HFFc6 (cell line): Measurements from ENCODE around the gene PDE6H. TPM values are rescaled to one million over a fixed set of nuclear protein-coding genes. Genes with fewer than 3 reads are reported as not detected.

Source experiments
- DNase-seq: peaks from one replicate; pipeline ENCODE4 v3.0.0-alpha.2; 2018
- H3K27ac Mint-ChIP-seq: 2 replicates; pipeline ENCODE4 v1.8.0; 2020; ENCODE audit warnings: mild to moderate bottlenecking, mixed read lengths
- H3K27me3 Mint-ChIP-seq: 2 replicates; pipeline ENCODE4 v1.8.0; 2021; ENCODE audit warnings: mild to moderate bottlenecking, moderate library complexity, mixed read lengths; ENCODE audit not compliant: insufficient read depth
- H3K36me3 Mint-ChIP-seq: 2 replicates; pipeline ENCODE4 v1.8.0; 2021; ENCODE audit warnings: low read depth, mixed read lengths
- H3K4me1 Mint-ChIP-seq: 2 replicates; pipeline ENCODE4 v1.8.0; 2020; ENCODE audit warnings: low read depth, mixed read lengths
- H3K4me3 Mint-ChIP-seq: 2 replicates; pipeline ENCODE4 v1.8.0; 2020; ENCODE audit warnings: mild to moderate bottlenecking, moderate library complexity, mixed read lengths
- H3K9me3 Mint-ChIP-seq: 2 replicates; pipeline ENCODE4 v1.8.0; 2020; ENCODE audit warnings: mild to moderate bottlenecking, mixed read lengths
- CTCF ChIP-seq: fragments of 200-600 bp; sonication (generic); IDR thresholded peaks from 2 replicates; pipeline ENCODE4 v1.5.0; 2021; ENCODE audit warnings: antibody characterized with exemption, mild to moderate bottlenecking
- total RNA-seq, 6 experiments: library from RNA; stranded (reverse); fragmentation: NEBNext Ultra II Directional; extraction: Animal tissue kit (Norgen Biotek cat#: 25700); gene quantifications; 2 replicates in 1 of 6; 3 replicates in 5 of 6; pipeline ENCODE4 v1.2.3, GENCODE V29; 2021

Gene PDE6H
- total RNA-seq, 6 experiments from 2014 or later, result not detected

GRCh38 chr12:14959463-14959862, 13.4 kb upstream of the PDE6H start:
- TF ChIP-seq CTCF, result no peak
- Mint-ChIP-seq H3K27ac (no peak overlapping the region), H3K27me3 (peaks cover 5% of the 10 kb centered on the region), H3K36me3 (no peaks in the 10 kb centered on the region), H3K4me3 (no peak overlapping the region), H3K9me3 (no peaks in the 10 kb centered on the region), H3K4me1 (peaks cover 14% of the 10 kb centered on the region)
- DNase-seq, result no peak

- Mint-ChIP-seq H3K27me3 (peaks cover 5% of the 10 kb centered on the region), H3K4me3 (no peak overlapping the region), H3K36me3 (no peaks in the 10 kb centered on the region), H3K27ac (no peak overlapping the region), H3K9me3 (no peaks in the 10 kb centered on the region), H3K4me1 (peaks cover 14% of the 10 kb centered on the region)
- no peak for DNase-seq
- TF ChIP-seq CTCF, result no peak
Measured at GRCh38 chr12:14959916-14960496, 12.8 kb upstream of the PDE6H start.

- peak overlapping the region; percentile 0; the same call in 1 of the 2 replicates for H3K27ac Mint-ChIP-seq
- no peaks in the 10 kb centered on the region for H3K9me3 Mint-ChIP-seq
- no peak for TF ChIP-seq CTCF
- peaks cover 14% of the 10 kb centered on the region for H3K4me1 Mint-ChIP-seq
- peak overlapping the region; percentile 12; the same call in 1 of the 2 replicates for H3K4me3 Mint-ChIP-seq
- peaks cover 5% of the 10 kb centered on the region for H3K27me3 Mint-ChIP-seq
- DNase-seq, result no peak
- H3K36me3 Mint-ChIP-seq, result no peaks in the 10 kb centered on the region
Measured at GRCh38 chr12:14960548-14961465, 12.0 kb upstream of the PDE6H start.

- Mint-ChIP-seq H3K4me1 (peaks cover 14% of the 10 kb centered on the region), H3K4me3 (peak within 1 kb of the TSS; percentile 12; the same call in 1 of the 2 replicates), H3K9me3 (no peaks in the 10 kb centered on the region), H3K36me3 (no peaks in the 10 kb centered on the region), H3K27me3 (peaks cover 2% of the 10 kb centered on the region), H3K27ac (peak within 1 kb of the TSS; percentile 0; the same call in 1 of the 2 replicates)
- DNase-seq, result no peak
- no peak for TF ChIP-seq CTCF
Measured at GRCh38 chr12:14961466-14962152, 11.2 kb upstream of the PDE6H start, which contains the start of gene ARHGDIB. Gene ARHGDIB, minus strand, starts transcription at chr12:14961601. Its CDS starts 10,889 bp downstream, at chr12:14950712.

GRCh38 chr12:14962153-14962539, 10.7 kb upstream of the PDE6H start:
- no peak overlapping the region for H3K27ac Mint-ChIP-seq
- no peak overlapping the region for H3K4me3 Mint-ChIP-seq
- no peaks in the 10 kb centered on the region for H3K36me3 Mint-ChIP-seq
- DNase-seq, result no peak
- peaks cover 14% of the 10 kb centered on the region for H3K4me1 Mint-ChIP-seq
- H3K9me3 Mint-ChIP-seq, result no peaks in the 10 kb centered on the region
- TF ChIP-seq CTCF, result no peak
- peaks cover 2% of the 10 kb centered on the region for H3K27me3 Mint-ChIP-seq
